A673 (cell line): ENCODE data around the gene VSTM1.

Source experiments
- CTCF ChIP-seq: fragments of 300-800, 200-600 bp; sonication (generic); conservative IDR thresholded peaks from 2 replicates; pipeline ENCODE4 v1.5.1; 2017; ENCODE audit warnings: low read depth, mild to moderate bottlenecking, antibody characterized with exemption, low read length, moderate library complexity, mixed read lengths
- EZH2 ChIP-seq: fragments of 200-600 bp; sonication (generic); IDR thresholded peaks from 2 replicates; pipeline ENCODE4 v1.6.1; 2017; ENCODE audit warnings: borderline replicate concordance, low read depth, mild to moderate bottlenecking, mixed read lengths, antibody characterized with exemption, low read length; ENCODE audit not compliant: poor library complexity, severe bottlenecking

DNA sequence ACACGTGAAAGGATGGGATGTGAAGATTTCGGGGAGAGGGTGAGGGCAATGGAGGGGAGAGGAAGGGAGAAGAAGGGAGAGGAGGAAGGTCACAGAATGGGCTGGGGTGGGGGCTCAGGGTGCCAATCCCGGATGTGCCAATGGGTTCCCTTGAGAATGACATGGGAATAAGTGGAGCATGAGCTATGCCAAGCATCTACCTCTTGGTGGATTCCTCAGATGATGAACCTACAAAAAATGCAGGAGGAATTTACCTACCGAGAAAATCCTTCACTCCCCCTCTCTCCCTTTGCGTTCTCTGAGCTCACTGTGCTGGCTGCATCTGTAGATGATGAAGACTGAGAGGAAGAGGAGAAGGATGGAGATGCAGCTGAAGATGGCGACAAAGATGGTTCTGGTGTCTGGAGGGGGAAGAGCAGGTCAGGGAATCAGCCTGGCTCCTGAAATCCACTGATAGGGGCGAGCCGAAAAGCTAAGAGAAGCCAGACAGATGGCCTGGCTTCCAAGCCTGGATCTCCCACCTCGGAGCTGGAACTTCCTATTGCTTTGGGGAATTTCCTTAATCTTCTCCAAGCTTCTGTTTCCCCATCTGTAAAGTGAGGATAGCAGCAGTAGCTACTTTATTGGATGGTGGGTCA lies 21.6 kb downstream of the VSTM1 start:
- no peak for TF ChIP-seq EZH2
- no peak for TF ChIP-seq CTCF
